Hematopoietic multipotent progenitor cell treated with erythropoietin and hydrocortisone succinate and interleukin-3 and kit ligand, for 15 days (in vitro differentiated cells): ENCODE results near the gene EYA3.

ENCODE experiments used
- DNase-seq: peaks from one replicate; pipeline ENCODE4 v3.0.0-alpha.2; 2015; ENCODE audit warnings: low spot score

EYA3 gene

GRCh38 chr1:28070725-28071593 lies 17.5 kb downstream of the EYA3 start:
- DNase-seq: no peak

GRCh38 chr1:28067523-28068090 lies 20.8 kb downstream of the EYA3 start:
- DNase-seq: no peak

GRCh38 chr1:28066393-28067154 lies 21.8 kb downstream of the EYA3 start:
- no peak for DNase-seq

- peak; percentile 31 for DNase-seq
Measured at GRCh38 chr1:28064064-28064463, 24.3 kb downstream of the EYA3 start.

- no peak for DNase-seq
Measured at GRCh38 chr1:28062806-28063205, 25.6 kb downstream of the EYA3 start.

DNA sequence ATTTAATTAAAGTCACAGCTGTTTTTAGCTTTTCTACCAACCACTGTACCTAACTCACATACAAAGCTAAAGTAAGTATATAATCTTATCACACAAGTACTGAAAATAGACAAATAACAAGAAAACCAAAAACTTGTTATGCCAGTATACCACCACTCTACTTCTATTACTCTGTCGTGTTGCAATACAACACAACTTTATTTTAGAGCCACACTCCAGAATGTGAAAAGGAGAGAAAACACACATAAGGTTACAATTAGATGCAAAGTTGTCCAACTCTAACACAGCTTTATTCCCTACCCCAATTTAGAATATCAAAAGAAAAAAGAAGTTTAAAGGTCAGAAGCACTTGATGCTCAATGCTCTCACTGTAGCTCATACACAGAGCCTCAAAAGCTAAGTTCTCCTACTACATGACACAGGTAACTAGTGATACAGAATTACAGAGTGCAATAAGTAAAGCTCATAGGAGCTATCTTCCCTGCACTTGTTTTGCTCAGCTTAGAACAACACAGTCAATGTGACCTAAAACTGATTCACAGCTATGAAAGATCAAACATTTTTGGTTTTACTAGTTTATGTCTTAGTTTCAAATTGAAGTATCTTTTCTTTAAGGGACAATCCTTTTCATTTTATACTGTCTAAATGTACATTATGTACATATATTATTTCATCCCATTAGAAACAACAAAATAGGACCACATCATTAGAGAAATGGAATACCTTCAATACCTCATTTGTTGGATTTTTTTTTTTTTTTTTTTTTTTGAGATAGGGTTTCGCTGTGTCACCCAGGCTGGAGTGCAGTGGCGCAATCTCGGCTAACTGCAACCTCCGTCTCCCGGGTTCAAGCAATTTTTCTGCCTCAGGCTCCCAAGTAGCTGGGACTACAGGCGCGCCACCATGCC lies 29.2 kb downstream of the EYA3 start:
- no peak for DNase-seq

DNA sequence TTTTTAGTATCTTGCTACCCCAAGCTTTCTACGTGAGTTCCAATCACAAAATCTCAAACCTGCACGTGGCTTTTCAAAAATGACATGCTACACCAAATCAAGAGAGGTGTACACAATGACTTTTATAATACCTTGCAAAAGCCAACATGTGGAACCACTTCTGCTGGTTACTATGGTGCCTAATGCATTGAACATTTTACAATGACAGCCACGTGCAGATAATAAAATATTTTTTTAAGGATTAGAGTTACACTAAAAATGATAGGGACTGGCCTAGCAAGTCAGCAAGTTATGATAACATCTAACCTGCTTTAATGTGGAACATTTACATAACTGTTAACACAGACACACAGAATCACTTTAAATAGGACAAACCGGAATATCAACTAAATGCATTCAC lies 30.2 kb downstream of the EYA3 start:
- no peak for DNase-seq

- DNase-seq: no peak
Measured at GRCh38 chr1:28056129-28056925, 32.1 kb downstream of the EYA3 start.

GRCh38 chr1:28050776-28051175 lies 37.6 kb downstream of the EYA3 start:
- DNase-seq: no peak

- no peak for DNase-seq
Measured at GRCh38 chr1:28046716-28047115, 41.7 kb downstream of the EYA3 start.

- no peak for DNase-seq
Measured at GRCh38 chr1:28045777-28046176, 42.6 kb downstream of the EYA3 start.

DNA sequence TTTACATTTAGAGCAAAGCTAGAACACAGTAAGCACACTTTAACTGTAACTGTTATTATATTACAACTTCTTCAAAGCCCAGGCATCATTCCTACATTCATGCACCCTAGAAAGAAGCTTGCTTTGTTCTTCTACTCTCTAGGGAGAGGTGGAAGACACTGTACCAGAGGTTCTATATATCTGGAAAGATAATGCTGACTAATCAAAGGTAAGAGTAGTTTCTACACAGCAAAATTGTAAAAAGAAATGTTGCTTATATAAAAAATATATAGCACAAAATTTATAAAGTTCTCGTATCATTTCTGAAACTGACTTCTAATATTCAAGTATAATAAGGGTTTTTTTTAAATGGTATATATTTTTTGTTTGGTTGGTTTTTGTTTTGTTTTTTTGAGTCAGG lies 44.0 kb downstream of the EYA3 start:
- DNase-seq: no peak

DNA sequence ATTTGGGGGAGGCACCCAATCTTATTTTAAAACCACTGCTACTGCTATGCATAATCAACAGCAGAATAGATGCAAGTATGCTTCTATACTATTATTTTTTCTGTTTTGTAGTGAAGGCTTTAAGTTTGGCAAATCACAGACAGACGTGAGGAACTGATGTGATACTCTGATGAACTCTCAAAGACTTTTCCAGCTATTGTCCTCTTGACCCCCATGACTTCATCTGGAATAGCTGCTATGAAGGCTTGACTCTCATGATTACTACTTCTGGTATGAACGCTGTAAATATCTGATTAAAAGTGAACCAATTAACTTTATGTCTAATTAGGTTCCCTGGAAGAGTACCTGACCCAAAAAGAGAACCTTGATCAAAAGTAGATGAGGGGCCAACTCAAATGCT lies 49.1 kb downstream of the EYA3 start:
- DNase-seq: no peak

GRCh38 chr1:28037946-28038345 lies 50.5 kb downstream of the EYA3 start:
- no peak for DNase-seq

DNA sequence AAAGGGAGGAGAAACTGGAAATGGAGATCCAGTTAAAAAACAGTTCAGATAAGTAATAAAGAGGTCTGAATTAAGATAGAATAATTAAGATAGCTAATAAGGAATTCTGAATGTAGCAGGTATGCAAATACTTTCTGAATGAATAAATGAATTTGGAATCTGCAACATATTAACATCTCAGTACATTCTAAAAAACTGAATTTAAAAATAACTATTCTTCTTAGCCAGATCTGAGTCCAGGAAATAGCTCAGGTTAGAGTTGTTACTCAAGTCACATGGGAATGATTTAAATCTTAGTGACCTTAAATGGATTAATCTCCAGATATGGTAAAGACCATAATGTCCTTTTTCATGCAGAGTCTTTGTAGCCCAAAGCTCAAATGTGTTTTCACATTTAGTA lies 51.2 kb downstream of the EYA3 start:
- no peak for DNase-seq

DNA sequence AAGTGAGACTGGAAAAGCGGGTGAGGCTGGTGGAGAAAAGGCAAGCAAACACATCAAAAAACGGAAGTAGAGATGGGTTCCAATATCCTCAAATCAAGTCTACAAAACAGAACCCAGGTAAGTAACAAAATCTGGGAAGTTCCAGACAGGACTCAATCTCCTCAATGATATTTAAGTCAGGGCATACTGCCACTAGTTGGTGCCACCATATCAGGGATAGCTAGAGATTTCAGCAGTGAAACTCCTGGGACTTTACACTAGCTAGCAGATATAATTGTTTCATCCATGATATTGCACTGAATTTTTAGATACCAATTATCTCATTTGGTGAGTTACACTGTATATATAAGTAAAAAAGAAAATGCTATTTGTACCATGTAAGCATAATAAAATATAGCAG lies 52.0 kb downstream of the EYA3 start:
- DNase-seq: no peak

DNA sequence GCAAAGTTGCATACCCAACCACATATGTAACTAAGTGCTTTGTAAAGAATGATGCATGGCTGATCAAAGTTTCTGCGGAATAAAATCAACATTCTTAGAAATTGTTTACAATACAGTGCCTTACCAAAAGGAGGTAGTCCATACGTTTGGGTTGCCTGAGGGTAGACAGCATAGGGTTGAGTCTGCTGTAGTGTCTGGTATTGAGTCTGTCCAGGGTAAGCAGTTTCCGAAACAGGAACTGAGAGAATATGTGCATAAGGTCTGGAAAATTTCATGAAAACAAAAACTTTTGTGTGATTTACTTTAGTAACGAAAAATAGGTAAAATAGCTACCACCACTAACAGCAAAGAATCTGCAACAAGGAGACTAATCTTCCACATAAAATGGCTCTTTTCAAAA lies 53.0 kb downstream of the EYA3 start:
- no peak for DNase-seq

- DNase-seq: no peak
Measured at GRCh38 chr1:28032281-28032680, 56.1 kb downstream of the EYA3 start.

DNA sequence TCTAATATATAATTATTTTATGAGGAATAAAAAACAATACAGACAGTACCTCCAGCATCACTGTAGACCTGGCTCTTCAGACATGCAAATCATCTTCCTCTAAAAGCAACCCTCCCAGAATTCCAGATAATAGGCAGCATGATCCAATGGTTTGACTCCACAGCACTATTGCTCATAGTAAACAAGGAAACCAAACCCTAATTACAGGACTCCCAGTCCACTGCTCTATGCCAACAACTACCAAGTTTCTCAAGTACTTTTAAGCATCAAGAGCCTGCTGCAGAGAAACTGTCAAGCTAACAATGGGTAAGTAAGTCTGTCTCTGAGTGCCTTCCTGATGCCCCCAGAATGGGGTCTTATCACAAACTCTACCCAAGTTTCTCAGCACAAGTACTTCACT lies 57.2 kb downstream of the EYA3 start:
- no peak for DNase-seq

- DNase-seq: no peak
Measured at GRCh38 chr1:28028873-28029654, 59.3 kb downstream of the EYA3 start.
